Subcutaneous adipose tissue (tissue), 4 donors: ENCODE measurements around the gene IPPK. TPM values are rescaled to one million over a fixed set of nuclear protein-coding genes. Genes with fewer than 3 reads are reported as not detected.

Experiments
- CTCF ChIP-seq: fragments of 450-650 bp; IDR thresholded peaks from one replicate; pipeline ENCODE4 v1.5.1; 2016; ENCODE audit warnings: low read depth, mild to moderate bottlenecking, control low read depth, antibody characterized with exemption, moderate library complexity
- total RNA-seq, 4 donors: library from RNA; depleted of rRNA; stranded (reverse); fragments of >200 nt; gene quantifications; one replicate each; pipeline ENCODE4 v1.1.0, GENCODE V29; 2016

Gene IPPK
- total RNA-seq, 4 donors from 2014 or later, result 5.4 to 8.3 (median 7.3) TPM

DNA sequence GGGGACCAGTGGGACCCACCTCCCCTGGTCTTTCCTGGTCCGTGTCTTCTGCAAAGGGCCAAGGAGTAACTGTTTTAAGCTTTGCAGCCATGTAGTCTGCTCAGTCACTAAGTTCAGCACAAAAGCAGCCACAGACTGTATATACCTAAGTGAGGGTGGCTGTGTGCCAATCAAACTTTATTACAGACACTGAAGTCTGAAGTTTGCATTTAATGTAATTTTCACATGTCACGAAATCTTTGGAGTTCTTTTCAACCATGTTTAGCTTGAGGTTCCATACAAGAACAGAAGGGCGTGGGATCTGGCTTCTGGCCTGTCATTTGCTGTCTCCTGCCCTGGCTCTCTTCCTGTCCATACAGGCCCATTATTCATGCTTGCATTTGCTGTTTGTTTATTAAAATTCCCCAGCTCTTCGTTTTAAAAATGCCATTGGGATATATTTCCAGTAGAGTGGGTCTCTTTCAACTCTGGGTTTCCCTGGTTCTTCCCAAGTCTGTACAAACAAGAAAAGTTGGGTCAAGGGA lies 69.9 kb downstream of the IPPK start:
- TF ChIP-seq CTCF, result no peak

GRCh38 chr9:92598382-92598781 lies 71.5 kb downstream of the IPPK start:
- no peak for TF ChIP-seq CTCF

DNA sequence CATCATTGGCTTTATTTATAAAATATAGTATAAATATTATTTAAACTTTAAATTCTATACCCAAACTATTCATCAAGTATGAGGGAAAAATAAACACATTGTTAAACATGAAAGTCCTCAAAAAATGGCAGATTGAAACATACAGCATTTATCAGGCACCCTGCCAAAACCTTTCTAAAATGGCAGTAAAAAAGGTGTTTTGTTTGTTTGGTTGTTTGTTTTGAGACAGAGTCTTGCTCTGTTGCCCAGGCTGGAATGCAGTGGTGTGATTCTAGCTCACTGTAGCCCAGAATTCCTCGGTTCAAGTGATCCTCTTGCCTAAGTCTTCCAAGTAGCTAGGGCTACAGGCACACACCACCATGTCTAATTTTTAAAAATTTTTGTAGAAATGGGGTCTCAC lies 74.0 kb downstream of the IPPK start:
- no peak for TF ChIP-seq CTCF

- no peak for TF ChIP-seq CTCF
Measured at GRCh38 chr9:92592946-92593861, 76.7 kb downstream of the IPPK start.

GRCh38 chr9:92592537-92592936 lies 77.4 kb downstream of the IPPK start:
- TF ChIP-seq CTCF, result no peak

- no peak for TF ChIP-seq CTCF
Measured at GRCh38 chr9:92590377-92590776, 79.6 kb downstream of the IPPK start.

- TF ChIP-seq CTCF, result no peak
Measured at GRCh38 chr9:92589923-92590322, 80.0 kb downstream of the IPPK start.
